ENCODE data around the gene AREG.

The AREG gene

DNA sequence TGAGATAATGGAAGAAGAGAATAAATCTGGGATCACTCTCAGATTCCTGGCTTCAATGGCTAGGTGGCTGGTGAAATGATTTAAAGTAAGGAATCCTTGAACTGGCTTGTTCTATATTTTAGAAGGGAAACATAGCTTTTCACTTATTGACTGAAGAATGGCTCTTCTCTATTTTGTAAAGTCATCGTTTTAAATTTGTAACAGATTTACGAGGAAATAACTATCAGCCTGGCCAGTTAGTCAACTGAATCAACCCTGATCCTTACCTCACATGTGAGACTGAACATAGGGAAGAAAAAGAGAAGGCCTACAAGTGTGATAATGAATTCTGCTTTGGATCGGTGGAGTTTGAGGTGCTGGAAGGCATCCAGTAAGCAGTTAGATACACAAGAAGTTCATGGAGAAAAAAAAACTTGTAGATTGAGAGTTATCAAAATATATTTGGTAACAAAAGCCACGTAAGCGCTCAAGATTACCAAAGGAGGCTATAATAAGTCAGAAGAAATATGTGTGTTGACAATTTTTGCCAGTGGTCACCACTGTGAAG is 12.0 kb downstream of the AREG start:
- no peak for DNase-seq

DNA sequence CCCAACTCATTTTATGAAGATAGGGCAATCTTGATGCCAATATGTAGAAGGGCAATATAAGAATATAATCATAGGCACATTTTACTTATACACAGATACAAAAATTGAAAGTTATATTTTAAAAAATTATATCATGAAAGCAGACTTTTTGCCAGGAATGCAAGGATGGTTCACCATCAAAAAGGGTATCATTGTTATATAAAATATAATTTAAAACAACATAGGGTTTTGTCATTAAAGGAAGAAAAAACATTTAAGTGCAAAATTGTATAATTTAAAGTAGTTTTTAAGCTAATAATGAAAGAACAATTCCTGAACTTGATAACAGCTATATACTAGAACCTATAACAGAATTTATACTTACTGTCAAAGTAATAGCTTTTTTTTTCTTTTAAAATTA is 15.9 kb downstream of the AREG start:
- DNase-seq, result no peak

GRCh38 chr4:74463123-74463522 is 18.2 kb downstream of the AREG start:
- DNase-seq, result no peak

DNA sequence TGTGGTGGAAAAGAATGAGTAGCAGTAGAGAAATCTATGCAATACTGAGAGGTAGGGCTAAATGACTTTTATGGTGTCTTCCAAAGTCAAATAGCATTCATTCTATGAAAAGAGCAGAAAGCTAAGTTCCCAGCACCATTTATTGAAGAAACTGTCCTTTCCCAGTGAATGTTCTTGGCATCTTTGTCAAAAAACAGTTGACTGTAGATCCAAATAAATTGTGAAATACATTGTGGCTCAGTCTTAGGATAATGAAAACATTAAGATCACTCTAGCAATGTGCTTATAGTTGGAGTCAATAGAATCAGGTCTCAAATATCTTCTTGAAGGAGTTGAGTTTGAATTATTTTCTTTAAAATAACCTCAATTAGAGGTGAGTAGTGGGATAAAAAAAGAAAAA is 19.4 kb downstream of the AREG start:
- no peak for DNase-seq

- no peak for DNase-seq
These were observed 21.3 kb downstream of the AREG start for GRCh38 chr4:74466242-74466641.

GRCh38 chr4:74471264-74471663 is 26.3 kb downstream of the AREG start:
- no peak for DNase-seq

DNA sequence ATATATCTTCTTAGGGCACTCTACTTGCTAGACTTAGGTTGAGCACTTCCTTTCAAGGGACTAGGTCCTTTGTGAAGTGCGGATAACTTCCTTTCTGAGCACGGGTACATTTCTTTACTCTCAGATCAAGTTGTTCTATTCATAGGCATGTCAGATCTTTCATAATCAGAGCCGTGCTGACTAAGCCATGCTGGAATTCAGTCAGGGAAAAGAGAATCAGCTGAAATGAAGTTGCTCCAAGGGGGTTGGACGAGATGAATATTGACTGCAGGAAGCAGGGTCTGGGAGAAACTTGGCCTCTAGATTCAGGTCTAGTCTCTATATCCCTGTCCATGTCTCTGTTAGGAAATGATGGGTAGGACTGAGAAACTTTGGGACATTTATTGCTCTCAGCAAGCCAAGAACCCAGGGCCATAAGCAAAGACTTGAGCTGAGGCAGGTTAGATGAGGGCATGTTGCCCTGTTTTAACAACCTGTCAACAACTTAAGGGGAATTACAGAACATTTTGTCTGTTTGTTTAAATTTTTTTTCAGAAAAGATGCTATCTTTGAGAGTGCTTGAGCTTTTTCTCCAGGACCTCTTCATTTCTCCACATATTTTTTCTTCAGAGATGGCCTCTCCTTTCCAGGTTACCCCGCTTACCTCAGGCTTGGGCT is 28.3 kb downstream of the AREG start:
- peak in 1 of 56 donors; percentile 17 for DNase-seq

DNA sequence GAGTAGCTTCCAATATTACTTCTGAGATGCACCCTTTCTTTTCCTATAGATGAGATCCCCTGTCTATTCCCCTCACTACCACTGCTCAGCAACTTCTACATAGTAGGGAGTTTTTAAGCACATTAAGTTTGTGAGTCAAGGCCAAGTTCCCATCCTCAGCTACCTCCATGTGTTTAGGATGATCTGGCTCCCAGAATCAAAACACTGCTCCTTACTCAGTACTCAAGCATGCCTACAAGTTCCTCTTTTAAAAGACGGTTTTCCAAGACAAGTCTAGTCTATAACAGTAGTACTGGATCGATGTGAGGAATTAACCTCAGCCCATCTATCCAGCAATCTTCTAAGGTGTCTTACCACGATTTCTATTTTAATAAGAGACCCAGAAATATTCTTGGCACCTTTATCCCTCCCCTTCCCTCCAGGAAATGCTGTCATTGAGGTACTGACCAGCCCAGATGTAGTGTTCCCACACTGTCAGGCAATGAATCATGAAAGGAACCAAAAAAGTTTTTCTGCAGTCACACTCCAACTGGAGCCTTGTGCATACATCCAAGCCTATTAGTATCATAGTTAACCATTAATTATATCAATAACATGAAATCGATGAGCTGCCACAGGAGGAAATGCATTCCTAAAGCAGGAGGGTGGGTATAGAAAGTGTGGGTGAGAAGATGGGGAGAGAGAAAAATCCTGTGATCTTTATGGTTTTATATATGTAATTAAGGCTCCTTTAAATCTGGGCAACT is 29.6 kb downstream of the AREG start:
- DNase-seq, result no peak

- no peak for DNase-seq
These were observed 30.3 kb downstream of the AREG start for GRCh38 chr4:74475091-74475800.

- no peak for DNase-seq
These were observed 31.0 kb downstream of the AREG start for GRCh38 chr4:74475946-74476345.

GRCh38 chr4:74479009-74479408 is 34.1 kb downstream of the AREG start:
- DNase-seq, result no peak

DNA sequence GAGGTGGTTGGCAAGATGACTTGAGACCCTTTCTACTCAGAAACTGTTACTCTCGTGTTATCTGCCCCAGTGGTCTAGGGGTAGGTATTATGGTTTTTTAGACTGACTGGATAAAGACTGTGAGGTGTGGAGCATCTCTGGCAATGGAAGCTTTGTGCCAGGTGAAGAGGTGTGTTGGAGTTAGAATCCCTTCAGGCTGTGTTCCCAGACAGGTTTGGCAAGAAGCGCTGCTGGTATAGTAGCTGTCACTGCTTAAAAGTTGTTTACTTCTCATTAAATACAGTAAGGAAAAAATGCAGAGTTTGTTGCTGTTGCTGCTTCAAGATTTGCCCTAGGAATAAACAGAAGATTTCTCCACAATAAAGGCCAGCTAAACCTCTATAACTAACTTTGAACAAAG is 35.3 kb downstream of the AREG start:
- DNase-seq, result no peak

GRCh38 chr4:74481891-74482609 is 37.1 kb downstream of the AREG start:
- no peak for DNase-seq

GRCh38 chr4:74483226-74483911 is 38.4 kb downstream of the AREG start:
- DNase-seq, result no peak

DNA sequence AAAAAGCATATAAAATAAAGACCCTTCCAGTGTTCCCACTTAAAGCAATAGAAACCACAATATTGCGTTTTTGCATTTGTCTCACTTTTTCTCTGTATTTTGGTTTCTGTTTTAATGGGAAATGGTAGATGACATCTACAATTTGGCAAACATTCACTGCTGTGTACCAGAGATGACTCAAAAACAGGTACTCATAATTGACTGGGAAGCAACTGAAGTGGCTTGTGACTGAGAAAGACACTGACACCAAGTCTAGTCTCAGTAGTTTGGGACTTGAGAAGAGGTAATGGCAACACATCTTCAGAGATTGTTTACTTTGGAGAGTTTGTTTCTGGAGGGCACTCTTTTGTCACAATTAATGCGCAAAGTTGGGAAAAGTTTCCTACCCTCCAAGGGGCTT is 42.0 kb downstream of the AREG start:
- no peak for DNase-seq

- no peak for DNase-seq
These were observed 42.8 kb downstream of the AREG start for GRCh38 chr4:74487771-74488170.

GRCh38 chr4:74490736-74491135 is 45.8 kb downstream of the AREG start:
- no peak for DNase-seq

DNA sequence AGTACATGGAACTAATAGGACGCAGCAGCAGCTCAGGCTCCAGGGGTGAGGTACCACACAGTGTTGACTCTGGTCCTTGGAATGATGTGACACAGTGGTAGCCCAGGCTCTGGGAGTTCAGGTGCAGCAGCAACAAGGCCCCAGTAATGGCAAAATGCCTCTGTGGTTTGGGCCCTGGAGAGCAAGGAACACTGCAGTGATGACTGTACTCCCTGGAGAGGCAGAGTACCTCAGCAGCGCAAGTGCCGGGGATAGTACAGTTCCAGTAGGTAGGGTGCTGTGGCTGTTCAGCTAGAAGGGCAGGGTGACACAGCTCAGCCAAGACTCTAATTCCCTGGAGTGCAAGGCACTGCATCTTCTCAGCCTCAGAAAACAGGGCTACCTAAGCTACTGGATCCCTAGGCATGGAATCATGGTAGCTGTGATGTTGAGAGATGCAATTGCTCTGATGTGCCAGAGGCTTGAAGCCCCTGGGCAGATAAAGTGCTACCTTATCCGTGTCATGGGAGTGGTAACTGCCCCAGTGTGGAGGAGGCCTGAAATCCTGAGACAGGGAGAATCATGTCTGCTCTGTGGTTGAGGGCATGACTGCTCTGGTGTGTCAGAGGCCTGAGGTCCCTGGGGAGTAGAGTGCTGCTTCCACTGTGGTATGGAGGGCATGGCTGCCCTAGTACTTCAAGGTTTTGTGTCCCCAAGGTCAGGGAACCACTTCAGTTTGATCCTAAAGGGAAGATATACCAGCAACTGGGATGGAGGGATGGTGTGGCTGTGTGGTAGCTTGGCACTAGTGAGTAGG is 55.2 kb downstream of the AREG start:
- DNase-seq, result no peak

DNA sequence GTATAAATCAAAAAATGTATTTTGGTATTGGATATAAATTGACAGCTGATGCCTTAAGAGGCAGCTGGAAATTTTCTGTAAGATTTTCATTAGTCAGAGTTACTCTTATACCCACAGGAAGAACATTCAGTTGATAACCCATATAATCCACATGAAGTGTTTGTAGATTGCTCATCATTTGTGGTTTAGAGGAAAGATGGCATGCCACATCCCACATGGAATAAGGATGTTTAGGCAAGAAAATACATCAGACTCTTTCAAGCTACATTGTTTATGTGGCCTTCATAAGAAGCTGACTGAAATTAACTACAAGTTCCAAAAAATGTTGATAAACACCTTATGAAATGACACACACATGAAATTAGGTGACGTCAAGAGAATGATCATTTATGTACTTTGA is 56.6 kb downstream of the AREG start:
- no peak for DNase-seq

DNA sequence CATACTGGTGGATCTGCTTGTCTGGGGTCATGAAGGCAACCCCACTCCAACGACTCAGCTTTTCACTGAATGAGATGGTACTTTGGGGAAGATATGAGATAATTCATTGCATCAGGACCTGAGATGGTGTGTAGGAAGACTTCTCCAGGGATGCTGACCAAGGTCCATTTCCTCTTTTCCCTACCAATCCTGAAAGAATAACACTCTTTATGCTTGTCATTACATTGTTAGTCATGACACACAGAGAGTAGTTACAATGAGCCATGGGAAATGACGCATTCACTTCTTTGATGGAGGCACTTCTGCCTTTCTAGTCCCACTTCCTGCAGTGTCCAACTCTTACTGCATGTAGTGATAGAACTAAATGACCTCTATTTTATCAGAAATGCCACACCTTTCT is 58.6 kb downstream of the AREG start:
- no peak for DNase-seq

Data from nucleus accumbens (tissue), 56 donors.